GM12873 (cell line): ENCODE data around the gene TPRG1.

Source experiments
- CTCF ChIP-seq: IDR thresholded peaks from 2 replicates; pipeline ENCODE4 v1.5.1; 2012; ENCODE audit warnings: low read depth, mild to moderate bottlenecking, moderate library complexity, low read length, control low read depth; ENCODE audit not compliant: insufficient read depth; ENCODE audit errors: missing control alignments

The TPRG1 gene

GRCh38 chr3:189232790-189233189 is 61.0 kb downstream of the TPRG1 start:
- no peak for TF ChIP-seq CTCF

GRCh38 chr3:189233225-189233858 is 61.6 kb downstream of the TPRG1 start:
- TF ChIP-seq CTCF: peak; percentile 61

DNA sequence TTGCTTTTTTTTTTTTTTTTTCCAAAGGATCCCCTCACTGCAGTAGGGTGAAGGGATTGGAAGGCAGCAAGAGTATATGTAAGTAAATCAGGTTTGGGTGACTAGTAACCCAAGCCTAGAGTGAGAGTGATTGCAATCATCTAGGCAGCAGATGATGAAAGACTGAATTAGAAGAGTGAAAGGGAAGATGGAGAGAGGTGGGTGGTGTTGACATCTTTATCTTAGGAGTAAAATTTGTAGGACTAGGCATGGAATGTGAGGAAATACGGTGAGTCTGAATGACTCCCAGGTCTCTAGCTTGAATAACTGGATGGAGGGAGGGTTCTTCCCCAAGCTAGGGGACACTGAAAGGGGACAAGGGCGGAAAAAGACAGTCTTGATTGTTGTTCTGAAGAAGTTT is 63.4 kb downstream of the TPRG1 start:
- no peak for TF ChIP-seq CTCF

DNA sequence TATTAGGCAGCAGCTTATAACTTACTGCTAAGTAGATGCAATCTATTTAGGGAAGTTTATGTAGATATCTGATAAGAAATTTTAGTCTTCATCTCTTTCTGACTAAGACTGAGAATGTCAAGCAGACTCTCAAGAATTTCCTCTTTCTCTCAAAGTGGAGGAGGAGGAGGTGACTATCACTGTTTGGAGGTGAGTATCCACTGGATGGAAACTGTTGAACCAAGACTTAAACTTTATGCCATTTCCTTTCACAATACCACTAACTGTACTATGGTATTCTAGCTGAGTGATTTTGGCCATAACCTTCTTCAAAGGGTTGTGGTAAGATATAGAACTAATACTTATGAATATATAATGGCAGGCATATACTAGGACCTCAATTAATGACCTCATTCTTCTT is 64.6 kb downstream of the TPRG1 start:
- no peak for TF ChIP-seq CTCF

DNA sequence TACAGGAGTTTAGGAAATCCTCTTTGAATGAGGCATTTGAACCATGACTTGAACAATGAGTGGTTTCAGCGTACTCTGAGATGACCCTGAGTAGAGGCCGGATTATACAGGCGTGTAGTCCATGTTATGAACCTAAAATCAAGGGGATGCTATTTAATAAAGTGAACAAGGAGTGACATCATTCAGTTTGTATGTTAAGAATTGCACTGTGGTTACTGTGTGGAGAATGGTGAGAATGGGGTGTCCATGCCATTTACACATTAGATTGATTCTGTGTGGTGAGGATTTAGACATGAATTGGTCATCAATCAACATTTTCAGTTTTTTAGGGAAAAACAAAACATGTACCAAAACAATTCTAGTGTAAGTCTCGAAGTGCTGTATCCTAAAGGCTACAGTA is 65.8 kb downstream of the TPRG1 start:
- TF ChIP-seq CTCF: no peak

DNA sequence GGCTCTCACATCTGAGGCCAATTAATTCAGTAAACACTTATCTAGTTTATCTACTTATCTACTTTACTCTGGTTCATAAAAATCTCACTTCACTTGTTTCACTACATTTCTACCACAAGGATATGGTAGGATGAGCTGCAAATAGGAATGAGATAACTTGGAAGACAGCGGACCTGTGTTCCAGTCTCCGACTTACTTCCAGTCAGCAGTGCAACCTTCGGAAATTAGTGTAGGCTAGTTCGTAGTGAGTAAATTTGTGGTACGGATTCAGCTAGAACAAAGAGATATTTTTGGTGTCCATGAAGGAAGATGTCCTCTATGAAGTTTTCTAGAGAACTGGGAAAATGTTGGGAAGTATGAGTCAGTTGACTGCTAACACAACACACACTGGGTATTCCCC is 66.3 kb downstream of the TPRG1 start:
- TF ChIP-seq CTCF: no peak

DNA sequence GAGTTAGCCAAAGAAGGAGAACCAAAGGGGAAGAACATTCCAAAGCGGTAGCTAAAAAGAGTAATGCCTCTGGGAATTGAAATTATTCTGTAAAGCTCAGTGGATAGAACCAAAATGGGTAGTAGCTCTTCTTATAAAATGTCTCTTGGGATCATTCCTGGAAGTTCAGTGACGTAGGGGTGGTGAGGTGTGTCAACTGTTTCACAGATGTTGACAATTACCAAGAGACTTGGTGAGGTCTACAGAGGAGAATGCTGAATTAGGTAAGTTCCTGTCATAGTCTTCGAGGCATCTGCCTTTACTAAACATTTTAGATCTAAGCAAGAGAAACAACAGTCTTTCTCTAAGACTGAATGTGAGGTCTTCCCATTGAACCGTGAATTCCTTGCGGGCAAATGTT is 67.8 kb downstream of the TPRG1 start:
- no peak for TF ChIP-seq CTCF
